Neural cell (in vitro differentiated cells): ENCODE measurements around the gene BMP7.

Experiments used
- TF ChIP-seq, protein P1 (sequence below): fragments of 450-650 bp; IDR thresholded peaks from 2 replicates; pipeline ENCODE4 v1.5.1; 2014; ENCODE audit warnings: antibody characterized with exemption, mild to moderate bottlenecking, moderate library complexity; ENCODE audit not compliant: poor library complexity, severe bottlenecking
- TF ChIP-seq, protein P2 (sequence below): IDR thresholded peaks from 2 replicates; pipeline ENCODE4 v1.6.1; 2012; ENCODE audit warnings: borderline replicate concordance

GRCh38 chr20:57213924-57214323 lies 52.5 kb downstream of the BMP7 start:
- TF ChIP-seq, protein P1, sequence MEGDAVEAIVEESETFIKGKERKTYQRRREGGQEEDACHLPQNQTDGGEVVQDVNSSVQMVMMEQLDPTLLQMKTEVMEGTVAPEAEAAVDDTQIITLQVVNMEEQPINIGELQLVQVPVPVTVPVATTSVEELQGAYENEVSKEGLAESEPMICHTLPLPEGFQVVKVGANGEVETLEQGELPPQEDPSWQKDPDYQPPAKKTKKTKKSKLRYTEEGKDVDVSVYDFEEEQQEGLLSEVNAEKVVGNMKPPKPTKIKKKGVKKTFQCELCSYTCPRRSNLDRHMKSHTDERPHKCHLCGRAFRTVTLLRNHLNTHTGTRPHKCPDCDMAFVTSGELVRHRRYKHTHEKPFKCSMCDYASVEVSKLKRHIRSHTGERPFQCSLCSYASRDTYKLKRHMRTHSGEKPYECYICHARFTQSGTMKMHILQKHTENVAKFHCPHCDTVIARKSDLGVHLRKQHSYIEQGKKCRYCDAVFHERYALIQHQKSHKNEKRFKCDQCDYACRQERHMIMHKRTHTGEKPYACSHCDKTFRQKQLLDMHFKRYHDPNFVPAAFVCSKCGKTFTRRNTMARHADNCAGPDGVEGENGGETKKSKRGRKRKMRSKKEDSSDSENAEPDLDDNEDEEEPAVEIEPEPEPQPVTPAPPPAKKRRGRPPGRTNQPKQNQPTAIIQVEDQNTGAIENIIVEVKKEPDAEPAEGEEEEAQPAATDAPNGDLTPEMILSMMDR = no peak
- TF ChIP-seq, protein P2, sequence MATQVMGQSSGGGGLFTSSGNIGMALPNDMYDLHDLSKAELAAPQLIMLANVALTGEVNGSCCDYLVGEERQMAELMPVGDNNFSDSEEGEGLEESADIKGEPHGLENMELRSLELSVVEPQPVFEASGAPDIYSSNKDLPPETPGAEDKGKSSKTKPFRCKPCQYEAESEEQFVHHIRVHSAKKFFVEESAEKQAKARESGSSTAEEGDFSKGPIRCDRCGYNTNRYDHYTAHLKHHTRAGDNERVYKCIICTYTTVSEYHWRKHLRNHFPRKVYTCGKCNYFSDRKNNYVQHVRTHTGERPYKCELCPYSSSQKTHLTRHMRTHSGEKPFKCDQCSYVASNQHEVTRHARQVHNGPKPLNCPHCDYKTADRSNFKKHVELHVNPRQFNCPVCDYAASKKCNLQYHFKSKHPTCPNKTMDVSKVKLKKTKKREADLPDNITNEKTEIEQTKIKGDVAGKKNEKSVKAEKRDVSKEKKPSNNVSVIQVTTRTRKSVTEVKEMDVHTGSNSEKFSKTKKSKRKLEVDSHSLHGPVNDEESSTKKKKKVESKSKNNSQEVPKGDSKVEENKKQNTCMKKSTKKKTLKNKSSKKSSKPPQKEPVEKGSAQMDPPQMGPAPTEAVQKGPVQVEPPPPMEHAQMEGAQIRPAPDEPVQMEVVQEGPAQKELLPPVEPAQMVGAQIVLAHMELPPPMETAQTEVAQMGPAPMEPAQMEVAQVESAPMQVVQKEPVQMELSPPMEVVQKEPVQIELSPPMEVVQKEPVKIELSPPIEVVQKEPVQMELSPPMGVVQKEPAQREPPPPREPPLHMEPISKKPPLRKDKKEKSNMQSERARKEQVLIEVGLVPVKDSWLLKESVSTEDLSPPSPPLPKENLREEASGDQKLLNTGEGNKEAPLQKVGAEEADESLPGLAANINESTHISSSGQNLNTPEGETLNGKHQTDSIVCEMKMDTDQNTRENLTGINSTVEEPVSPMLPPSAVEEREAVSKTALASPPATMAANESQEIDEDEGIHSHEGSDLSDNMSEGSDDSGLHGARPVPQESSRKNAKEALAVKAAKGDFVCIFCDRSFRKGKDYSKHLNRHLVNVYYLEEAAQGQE = no peak
